Activated CD8-positive, alpha-beta T cell treated with anti-CD3 and anti-CD28 coated beads for 36 hours (primary cell): Measurements from ENCODE around the gene ATP2A3. TPM values are rescaled to one million over a fixed set of nuclear protein-coding genes. Genes with fewer than 3 reads are reported as not detected.
"Not testable (repeated sequence)": the region's sequence is repeated elsewhere in the genome, so short reads cannot be mapped to it uniquely, and the experiment has no call there.

Experiments
- ATAC-seq: fragments of 200-7000 bp; cut with Tn5 transposase; one replicate; pipeline ENCODE4 v1.10.0; 2021; ENCODE audit warnings: mild to moderate bottlenecking, moderate library complexity
- CTCF ChIA-PET: fragments of 350-600 bp; sonication (Branson Sonifier 250); formaldehyde crosslinking; loops from one replicate; lab custom pipeline; 2021; ENCODE audit warnings: antibody characterized with exemption; lab: Charles Lee
- POLR2A ChIA-PET: fragments of 350-600 bp; sonication (Branson Sonifier 250); formaldehyde crosslinking; loops from one replicate; lab custom pipeline; 2021; ENCODE audit warnings: antibody characterized with exemption; lab: Charles Lee
- DNase-seq: peaks from one replicate; pipeline ENCODE4 v3.0.0-alpha.2; 2020
- H3K27ac Mint-ChIP-seq: one replicate; pipeline ENCODE4 v1.8.0; 2021; ENCODE audit warnings: mild to moderate bottlenecking, mixed read lengths
- H3K27me3 Mint-ChIP-seq: one replicate; pipeline ENCODE4 v1.8.0; 2021; ENCODE audit warnings: mixed read lengths
- H3K36me3 Mint-ChIP-seq: one replicate; pipeline ENCODE4 v1.8.0; 2021; ENCODE audit warnings: low read depth, mixed read lengths
- H3K4me1 Mint-ChIP-seq: one replicate; pipeline ENCODE4 v1.8.0; 2021; ENCODE audit warnings: low read depth, mixed read lengths
- H3K4me3 Mint-ChIP-seq: one replicate; pipeline ENCODE4 v1.8.0; 2021; ENCODE audit warnings: mild to moderate bottlenecking, moderate library complexity, mixed read lengths
- H3K9me3 Mint-ChIP-seq: one replicate; pipeline ENCODE4 v1.8.0; 2021; ENCODE audit warnings: mixed read lengths
- intact Hi-C: fragments of 100-400 bp; cut with micrococcal nuclease; formaldehyde crosslinking; loops from one replicate; pipeline ENCODE4 v1.10.0; 2022
- total RNA-seq, 2 experiments: library from RNA; stranded (reverse); gene quantifications; one replicate each; pipeline ENCODE4 v1.2.3, GENCODE V29; 2021
- TF ChIP-seq, protein P1 (sequence below): fragments of 200-600 bp; IDR thresholded peaks from one replicate; pipeline ENCODE4 v1.8.0; 2022; ENCODE audit warnings: antibody characterized with exemption, mild to moderate bottlenecking

ATP2A3 gene
- total RNA-seq, 2 experiments from 2014 or later = 113 to 117 TPM

DNA sequence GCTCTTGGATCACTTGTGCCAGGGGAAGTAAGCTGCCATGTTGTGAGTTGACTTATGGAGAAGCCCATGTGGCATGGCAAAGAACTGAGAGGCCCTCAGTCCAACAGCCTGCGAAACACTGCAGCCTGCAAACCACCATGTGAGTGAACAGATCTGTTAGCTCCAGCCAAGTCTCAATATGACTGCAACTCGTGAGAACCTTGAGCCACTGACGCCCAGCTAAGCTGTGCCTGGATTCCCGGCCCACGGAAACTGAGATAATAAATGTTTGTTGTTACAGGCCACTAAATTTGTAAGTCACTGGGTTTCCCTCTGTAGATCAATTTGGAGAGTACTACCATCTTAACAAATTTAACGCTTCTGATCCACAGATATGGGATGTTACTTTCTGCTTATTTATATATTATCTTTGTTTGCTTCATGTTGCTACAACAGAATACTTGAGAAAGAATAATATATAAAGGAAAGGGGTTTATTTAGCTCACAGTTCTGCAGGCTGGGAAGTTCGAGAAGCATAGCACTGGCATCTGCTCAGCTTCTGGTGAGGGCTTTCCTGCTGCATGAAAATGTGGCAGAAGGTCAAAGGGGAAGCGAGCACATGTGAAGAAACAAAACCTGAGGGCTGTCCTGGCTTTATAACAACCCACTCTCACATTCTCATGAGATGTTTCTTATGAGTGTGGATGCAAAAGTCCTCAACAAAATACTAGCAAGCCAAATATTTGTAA, 29.4 kb upstream of the ATP2A3 start:
- Mint-ChIP-seq H3K9me3 (peaks cover 6% of the 10 kb centered on the region), H3K4me3 (no peak overlapping the region), H3K4me1 (no peaks in the 10 kb centered on the region), H3K36me3 (no peaks in the 10 kb centered on the region), H3K27ac (no peak overlapping the region), H3K27me3 (no peaks in the 10 kb centered on the region)
- TF ChIP-seq, protein P1, sequence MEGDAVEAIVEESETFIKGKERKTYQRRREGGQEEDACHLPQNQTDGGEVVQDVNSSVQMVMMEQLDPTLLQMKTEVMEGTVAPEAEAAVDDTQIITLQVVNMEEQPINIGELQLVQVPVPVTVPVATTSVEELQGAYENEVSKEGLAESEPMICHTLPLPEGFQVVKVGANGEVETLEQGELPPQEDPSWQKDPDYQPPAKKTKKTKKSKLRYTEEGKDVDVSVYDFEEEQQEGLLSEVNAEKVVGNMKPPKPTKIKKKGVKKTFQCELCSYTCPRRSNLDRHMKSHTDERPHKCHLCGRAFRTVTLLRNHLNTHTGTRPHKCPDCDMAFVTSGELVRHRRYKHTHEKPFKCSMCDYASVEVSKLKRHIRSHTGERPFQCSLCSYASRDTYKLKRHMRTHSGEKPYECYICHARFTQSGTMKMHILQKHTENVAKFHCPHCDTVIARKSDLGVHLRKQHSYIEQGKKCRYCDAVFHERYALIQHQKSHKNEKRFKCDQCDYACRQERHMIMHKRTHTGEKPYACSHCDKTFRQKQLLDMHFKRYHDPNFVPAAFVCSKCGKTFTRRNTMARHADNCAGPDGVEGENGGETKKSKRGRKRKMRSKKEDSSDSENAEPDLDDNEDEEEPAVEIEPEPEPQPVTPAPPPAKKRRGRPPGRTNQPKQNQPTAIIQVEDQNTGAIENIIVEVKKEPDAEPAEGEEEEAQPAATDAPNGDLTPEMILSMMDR = no peak
- CTCF ChIA-PET = interaction anchor here (0.9 to 1.1 kb wide), 2 partner anchors 10 to 80 kb away, joined by 3 read pairs; no protein-coding TSS in a partner anchor
- intact Hi-C loops = no loop called here
- ATAC-seq (no peak), DNase-seq (no peak)
- POLR2A ChIA-PET = no interaction called here

DNA sequence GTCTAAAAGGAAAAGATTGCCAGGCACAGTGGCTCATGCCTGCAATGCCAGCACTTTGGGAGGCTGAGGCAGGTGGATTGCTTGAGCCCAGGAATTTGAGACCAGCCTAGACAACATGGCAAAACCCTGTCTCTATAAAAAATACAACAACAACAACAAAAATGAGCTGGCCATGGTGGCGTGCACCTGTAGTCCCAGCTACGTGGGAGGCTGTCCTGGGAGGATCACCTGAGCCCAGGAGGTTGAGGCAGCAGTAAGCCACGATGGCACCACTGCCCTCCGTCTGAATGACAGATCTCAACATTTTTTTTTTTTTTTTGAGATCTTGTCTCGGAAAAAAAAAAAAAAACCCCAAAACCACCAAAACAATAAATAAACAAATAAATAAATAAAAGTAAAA, 28.1 kb upstream of the ATP2A3 start:
- ATAC-seq (no peak), DNase-seq (no peak)
- ChIA-PET CTCF (interaction anchor here (0.9 kb wide), 1 partner anchor 19 kb away, joined by 3 read pairs; no protein-coding TSS in a partner anchor), POLR2A (interaction anchor here (0.6 kb wide), 1 partner anchor 171 kb away, joined by 4 read pairs; no protein-coding TSS in a partner anchor)
- TF ChIP-seq, protein P1 = no peak
- H3K4me3 Mint-ChIP-seq = no peak overlapping the region
- no peak overlapping the region for H3K27ac Mint-ChIP-seq
- no peaks in the 10 kb centered on the region for H3K4me1 Mint-ChIP-seq
- H3K36me3 Mint-ChIP-seq = no peaks in the 10 kb centered on the region
- H3K9me3 Mint-ChIP-seq = peaks cover 6% of the 10 kb centered on the region
- H3K27me3 Mint-ChIP-seq = no peaks in the 10 kb centered on the region
- intact Hi-C loops = no loop called here

DNA sequence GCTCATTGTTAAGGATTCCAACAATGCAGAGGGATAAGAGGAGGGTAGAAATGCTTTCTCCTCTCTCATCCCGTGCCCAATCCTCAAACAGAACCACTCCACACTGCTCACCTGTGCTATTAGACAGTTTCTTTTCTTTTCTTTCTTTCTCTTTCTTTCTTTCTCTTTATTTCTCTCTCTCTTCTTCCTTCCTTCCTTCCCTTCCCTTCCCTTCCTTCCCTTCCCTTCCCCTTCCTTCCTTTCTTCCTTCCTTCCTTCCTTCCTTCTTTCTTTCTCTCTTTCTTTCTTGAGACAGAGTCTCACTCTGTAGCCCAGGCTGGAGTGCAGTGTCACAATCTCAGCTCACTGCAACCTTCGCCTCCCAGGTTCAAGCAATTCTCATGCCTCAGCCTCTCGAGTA, 27.5 kb upstream of the ATP2A3 start:
- H3K4me3 Mint-ChIP-seq, intact Hi-C loops, DNase-seq, H3K36me3 Mint-ChIP-seq, H3K27me3 Mint-ChIP-seq, POLR2A ChIA-PET, H3K9me3 Mint-ChIP-seq, H3K4me1 Mint-ChIP-seq, H3K27ac Mint-ChIP-seq, ATAC-seq: not testable (repeated sequence)
- CTCF ChIA-PET = interaction anchor here (0.9 kb wide), 1 partner anchor 19 kb away, joined by 3 read pairs; no protein-coding TSS in a partner anchor

DNA sequence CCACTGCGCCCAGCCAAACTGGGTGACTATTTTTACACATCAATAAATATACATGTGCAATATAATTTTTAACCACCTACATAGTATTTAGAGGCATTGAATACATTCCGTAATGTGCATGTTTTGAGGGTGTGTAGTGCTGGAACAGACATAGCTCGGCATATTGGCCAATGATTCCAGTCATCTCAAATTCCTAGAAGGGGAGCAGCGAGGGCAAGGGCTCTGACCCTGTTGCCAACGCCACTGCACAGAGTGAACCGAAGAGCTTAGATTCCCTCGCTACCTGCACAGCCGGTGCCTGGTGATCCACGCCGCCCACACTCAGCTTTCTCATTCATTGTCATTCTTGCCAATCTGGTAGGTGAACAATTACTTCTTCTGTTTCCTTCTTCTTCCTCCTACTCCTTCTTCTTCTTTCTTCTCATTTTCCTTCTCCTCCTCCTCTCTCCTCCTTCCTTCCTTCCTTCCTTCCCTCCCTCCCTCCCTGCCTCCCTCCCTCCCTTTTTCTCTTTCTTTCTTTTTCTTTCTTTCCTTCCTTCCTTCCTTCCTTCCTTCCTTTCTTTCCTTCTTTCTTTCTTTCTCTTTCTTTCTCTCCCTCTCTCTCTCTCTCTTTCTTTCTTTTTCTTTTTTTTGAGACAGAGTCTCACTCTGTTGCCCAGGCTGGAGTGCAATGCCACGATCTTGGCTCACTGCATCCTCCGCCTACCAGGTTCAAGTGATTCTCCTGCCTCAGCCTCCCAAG, 26.3 kb upstream of the ATP2A3 start:
- CTCF ChIA-PET = interaction anchor here (1.0 to 2.6 kb wide), 2 partner anchors 20 to 77 kb away, joined by 3 to 11 read pairs; no protein-coding TSS in a partner anchor
- ATAC-seq = no peak

More for the DNA sequence above, 26.3 kb upstream of the ATP2A3 start:
- Mint-ChIP-seq H3K4me3 (no peak overlapping the region), H3K9me3 (peaks cover 6% of the 10 kb centered on the region), H3K27me3 (no peaks in the 10 kb centered on the region), H3K36me3 (no peaks in the 10 kb centered on the region), H3K27ac (no peak overlapping the region), H3K4me1 (no peaks in the 10 kb centered on the region)
- no peak for DNase-seq
- intact Hi-C loops = no loop called here
- TF ChIP-seq, protein P1 = no peak
- POLR2A ChIA-PET = no interaction called here
